Activated CD4-positive, alpha-beta T cell treated with anti-CD3 and anti-CD28 coated beads for 1 hour (primary cell): Measurements from ENCODE around the gene RNF114.
"Not testable (repeated sequence)": the region's sequence is repeated elsewhere in the genome, so short reads cannot be mapped to it uniquely, and the experiment has no call there.

Experiments used
- DNase-seq: peaks from one replicate; pipeline ENCODE4 v3.0.0-alpha.2; 2020

The RNF114 gene

GRCh38 chr20:49936153-49937026, at the start of gene RNF114:
Gene RNF114 (plus strand): TSS chr20:49936397. CDS start chr20:49936413, 16 bp downstream.
- DNase-seq = peak; percentile 86

GRCh38 chr20:49886571-49887213, 49.5 kb upstream of the RNF114 start:
- DNase-seq = no peak

DNA sequence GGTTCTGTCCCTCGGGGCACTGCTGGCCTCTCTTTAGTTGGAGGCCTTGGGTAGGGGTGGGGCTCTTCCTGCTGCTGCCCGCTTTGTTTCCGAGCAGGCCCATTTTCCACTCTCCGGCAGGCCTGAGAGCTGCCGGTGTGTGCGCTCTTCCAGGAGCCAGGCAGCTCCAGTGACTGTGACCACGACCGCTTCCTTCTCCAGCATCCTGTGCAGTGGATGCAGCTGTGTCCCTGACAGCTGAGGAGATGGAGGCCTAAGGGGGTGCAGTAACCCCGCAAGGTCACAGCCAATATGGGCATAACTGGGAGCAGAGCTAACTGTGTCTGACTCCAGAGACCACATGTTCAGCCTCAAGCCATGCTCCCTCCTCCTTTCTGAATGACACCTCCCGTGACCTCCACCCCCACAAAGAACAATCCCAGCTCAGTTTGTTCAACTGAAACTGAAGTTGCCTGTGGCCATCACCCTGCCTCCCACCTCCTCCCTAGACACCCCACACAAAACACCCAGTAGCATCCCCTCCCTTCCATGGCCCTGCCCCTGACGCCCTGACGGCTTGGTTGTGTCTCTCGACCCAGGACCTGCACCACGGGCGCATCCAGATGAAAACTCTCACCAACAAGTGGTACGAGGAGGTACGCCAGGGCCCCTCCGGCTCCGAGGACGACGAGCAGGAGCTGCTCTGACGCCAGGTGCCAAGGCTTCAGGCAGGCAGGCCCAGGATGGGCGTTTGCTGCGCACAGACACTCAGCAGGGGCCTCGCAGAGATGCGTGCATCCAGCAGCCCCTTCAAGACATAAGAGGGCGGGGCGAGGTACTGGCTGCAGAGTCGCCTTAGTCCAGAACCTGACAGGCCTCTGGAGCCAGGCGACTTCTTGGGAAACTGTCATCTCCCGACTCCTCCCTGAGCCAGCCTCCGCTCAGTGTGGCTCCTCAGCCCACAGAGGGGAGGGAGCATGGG, 48.7 kb upstream of the RNF114 start:
- no peak for DNase-seq

- peak; percentile 31 for DNase-seq
These were observed 47.8 kb upstream of the RNF114 start for GRCh38 chr20:49888212-49889000.

DNA sequence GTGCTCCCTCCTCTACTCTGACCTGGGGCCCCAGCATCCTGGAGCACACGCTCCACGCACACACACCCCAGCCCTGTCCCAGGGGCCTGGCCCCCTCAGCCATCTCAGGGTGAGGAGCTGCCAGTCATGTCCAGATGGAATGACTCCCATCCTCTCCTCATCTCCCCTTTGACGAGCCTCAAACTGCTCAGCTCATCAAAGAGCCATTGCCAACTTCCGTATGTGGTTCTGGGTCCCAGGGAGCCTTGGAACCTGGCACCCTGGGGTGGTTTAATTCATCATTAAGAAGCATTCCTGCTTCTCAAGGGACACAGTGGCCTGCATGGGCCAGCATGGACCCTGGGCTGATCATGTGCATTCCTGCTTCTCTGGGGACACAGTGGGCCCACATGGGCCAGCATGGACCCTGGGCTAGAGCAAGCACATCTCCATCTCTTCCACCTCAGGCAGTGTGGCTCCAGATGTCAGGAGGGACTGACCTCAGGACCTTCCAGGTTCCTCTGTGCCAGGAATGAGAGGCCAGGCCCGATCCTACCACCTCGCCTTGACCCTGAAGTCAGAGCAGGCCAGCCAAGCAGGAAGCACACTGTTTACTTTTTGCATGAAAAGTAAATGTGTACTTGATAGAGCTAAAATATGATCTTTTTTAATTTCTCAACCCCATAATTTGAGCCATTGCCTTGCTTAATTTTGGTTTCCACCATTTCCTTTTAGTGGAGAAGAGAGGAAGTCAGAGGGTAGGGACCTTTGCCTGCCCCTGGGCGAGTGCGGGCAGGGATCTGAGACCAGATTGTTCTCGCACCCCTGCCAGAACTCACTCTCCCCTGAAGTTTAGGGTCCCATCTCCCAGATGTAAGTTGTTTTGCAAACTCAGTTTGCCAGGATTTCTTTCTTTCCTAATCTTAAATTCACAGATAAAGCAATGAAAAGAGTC, 46.9 kb upstream of the RNF114 start:
- DNase-seq = no peak

GRCh38 chr20:49889935-49890333, 46.3 kb upstream of the RNF114 start:
- no peak for DNase-seq

GRCh38 chr20:49890471-49891361, 45.5 kb upstream of the RNF114 start:
- no peak for DNase-seq

DNA sequence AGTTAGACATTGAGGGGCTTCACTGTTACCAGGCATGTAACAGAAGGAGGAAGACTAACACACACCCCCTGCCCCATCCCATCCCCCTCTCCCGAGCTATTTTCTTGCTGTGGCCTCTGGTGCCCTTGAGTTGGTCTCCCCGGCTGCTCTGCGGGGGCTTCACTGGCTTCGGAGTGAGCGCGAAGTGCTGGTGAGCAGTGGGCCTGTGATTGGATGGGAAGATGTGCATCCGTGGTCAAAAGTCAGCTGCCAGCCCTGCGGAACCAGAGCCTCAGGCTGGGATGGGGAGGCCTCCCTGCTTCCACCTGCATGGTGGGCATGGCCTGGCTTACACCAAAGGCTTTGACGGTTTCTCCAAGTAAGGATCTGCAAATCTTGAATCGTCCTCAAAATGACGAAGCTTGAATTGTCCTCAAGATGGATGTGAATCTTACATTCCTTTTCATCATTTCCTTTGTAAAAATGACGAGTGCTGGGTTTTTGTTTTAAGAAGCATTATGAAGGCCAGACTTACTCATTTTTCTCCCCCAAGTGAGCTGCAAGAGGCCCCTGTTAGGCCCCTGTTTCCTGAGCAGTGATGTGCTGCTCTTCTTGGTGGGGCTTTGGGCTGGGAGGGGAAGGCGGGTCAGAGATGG, 44.6 kb upstream of the RNF114 start:
- DNase-seq = no peak

DNA sequence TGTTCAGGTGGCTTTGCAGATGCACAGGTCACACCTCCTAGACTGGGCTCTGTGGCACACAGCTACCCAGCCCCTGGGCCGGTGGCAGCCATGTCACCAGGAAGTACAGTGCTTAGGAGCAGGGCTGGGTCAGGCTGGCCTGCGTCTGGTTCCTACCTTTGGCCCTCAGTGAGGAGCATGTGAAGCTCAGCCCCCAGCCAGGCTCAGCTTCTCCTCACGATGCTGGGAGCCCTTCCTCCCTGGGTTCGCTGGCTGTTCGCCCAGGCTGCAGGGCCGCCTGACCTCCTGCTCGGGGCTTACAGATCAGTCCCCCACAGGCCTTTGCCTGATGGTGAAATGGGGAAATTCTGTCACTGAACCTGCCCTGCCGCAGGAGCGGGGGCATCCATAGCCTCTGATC, 43.9 kb upstream of the RNF114 start:
- no peak for DNase-seq

DNA sequence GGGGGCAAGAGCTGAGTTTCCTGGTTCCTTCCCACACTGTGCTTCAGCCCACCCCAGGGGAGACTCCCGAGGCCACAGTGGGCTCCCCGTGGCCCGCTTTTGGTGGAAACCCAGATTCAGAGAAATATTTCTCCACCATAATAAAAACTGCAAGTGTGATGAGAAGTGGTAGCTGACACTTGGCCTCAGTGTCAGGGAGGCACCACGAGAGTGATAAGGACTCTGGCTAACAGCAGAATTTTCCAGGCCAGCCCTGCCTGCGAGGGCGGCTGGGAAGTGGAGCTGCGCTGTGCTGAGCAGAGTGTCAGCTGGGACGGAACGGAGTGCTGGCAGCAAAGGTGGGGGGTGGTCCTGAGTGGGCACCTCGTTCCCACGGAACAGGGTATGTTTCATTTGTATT, 43.4 kb upstream of the RNF114 start:
- DNase-seq = no peak

- no peak for DNase-seq
These were observed 42.7 kb upstream of the RNF114 start for GRCh38 chr20:49893242-49894072.

DNA sequence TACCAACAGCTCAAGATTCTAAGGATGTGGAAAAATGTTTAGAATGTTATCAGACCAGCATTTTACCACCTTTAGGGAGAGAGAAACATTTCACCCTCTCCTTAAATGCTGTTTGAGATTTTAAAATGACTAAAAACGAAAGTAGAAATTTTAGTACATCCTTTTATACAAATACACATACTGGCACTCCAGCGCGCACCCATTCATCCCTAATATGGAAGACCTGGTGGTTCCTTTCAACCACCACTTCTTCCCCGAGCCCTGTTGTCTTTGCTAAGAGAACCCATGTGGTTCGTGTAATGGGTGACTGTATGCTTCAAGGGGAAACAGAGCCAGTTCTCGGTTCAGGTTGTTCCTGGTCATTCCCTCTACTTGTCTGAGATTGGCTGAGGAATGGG, 42.1 kb upstream of the RNF114 start:
- DNase-seq = no peak

DNA sequence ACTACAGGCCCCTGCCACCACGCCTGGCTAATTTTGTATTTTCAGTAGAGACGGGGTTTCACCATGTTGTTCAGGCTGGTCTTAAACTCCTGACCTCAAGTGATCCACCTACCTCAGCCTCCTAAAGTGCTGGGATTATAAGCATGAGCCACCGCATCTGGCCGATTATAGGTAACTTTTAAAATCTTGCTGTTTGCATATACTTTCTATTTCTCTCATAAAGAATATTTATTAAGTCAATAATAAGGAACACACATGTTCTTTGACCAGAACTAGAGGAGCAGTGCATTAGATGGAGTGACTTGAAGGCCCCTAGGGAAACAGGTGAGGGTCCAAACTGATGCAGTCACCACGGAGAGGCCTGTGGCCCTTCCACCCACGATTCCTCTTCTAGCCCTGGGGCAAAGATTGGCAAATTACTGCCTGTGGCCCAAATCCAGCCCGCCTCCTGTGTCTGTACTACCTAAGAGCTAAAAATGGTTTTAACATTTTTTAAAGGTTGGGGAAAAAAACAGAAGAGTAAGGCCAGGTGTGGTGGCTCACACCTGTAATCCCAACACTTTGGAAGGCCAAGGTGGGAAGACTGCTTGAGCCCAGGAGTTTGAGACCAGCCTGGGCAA, 40.6 kb upstream of the RNF114 start:
- not testable (repeated sequence) for DNase-seq

DNA sequence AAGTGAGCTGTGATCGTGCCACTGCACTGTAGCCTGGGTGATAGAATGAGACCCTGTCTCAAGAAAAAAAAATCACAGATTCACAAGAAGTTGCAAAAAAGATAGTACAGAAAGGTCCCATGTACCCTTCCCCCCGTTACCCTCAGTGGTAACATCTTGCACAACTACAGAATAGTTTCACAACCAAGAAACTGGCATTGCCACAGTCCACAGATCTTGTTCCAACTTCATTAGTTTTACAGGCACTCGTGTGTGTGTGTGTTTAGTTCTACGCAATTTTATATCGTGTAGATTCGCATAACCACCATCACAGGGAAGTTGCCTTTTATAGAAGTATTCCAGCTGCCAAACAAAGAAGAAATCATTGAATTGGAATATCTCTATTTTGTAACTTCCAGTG, 40.0 kb upstream of the RNF114 start:
- DNase-seq = no peak

DNA sequence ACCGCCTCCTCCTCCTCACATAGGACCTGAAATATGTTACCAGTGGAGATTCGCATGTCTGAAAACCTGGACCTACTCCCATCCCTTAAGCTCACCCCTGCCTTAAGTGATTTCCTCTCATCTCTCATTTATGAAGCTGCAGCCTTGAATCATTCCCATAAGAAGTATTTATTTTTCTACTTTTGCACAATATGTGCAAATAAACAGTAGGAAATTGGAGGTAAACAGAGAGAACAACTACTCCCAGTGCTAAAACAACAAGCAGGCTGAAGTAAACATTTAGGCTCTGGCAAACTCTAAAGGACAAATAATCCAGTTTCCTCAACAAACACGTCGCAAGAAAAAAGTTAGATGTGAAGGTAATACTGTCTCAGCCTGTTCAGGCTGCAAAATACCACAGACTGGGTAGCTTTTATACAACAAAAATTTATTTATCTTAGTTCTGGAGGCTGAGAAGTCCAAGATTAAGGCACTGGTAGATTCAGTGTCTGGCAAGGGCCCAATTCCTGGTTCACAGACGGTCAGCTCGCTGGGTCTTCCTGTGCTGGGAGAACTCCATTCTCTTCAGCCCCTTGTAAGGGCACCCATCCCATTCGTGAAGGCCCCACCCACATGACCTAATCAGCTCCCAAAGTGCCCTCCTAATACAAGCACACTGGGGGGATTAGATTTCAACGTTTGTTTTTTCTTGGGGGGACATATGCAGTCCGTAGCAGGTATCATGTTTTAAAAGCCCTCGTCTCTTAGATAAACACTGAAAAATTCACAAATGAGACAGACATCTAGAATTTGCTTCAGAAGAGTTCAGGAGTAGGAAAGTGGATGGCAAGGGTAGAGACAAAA, 36.4 kb upstream of the RNF114 start:
- DNase-seq = no peak

GRCh38 chr20:49901588-49901987, 34.6 kb upstream of the RNF114 start:
- DNase-seq = no peak
